ENCODE results near the gene MYLK2.

Gene MYLK2

DNA sequence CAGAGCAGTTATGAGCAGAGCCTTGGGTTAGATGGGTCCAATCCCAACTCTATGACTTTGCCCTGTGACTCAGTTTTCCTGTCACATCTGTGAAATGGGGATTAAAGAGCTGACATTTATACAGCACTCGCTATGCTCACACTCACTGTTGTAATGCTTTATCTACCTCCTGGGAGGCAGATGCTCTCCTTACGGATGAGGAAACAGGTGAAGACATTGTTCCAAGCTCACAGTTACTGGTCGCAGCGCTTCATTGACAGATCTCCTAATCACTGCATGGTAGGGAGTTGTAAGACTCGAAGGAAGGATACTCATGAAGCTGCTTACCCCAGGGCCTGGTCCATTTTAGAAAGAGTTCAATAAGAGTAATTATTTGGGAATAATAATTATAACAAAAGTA, 2.9 kb upstream of the MYLK2 start:
- DNase-seq (ENCODE audit: low spot score), result no peak
- TF ChIP-seq CTCF (IDR thresholded peaks at IDR 0.05; ENCODE audit: extremely low read depth, missing control alignments), result no peak

- DNase-seq (ENCODE audit: low spot score), result no peak
- no peak for TF ChIP-seq CTCF (IDR thresholded peaks at IDR 0.05; ENCODE audit: extremely low read depth, missing control alignments)
Observed at GRCh38 chr20:31817461-31817860, 1.7 kb upstream of the MYLK2 start.

DNA sequence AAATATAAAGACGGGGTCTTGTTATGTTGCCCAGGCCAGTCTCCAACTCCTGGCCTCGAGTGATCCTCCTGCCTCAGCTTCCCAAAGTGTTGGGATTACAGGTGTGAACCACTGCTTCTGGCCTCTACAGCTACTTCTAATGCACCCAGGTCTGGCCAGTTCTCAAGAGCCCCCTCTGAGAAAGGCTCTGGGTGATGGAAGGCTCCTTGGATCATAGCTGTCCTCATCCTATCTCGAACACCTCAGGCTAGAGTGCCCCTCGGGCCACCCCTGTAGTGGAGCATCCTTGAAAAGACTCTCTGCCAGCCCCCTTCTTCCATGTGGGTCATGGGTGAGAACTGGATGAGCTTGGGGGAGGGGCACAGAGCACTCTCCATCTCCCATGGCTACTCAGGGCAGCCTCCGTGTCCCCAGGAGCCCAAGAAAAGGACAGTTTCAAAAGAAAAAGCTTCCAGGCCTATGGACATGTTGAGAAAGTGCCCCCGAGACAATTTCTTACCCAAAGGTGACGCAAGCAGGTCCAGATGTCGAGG, 714 bp upstream of the MYLK2 start:
- TF ChIP-seq CTCF (IDR thresholded peaks at IDR 0.05; ENCODE audit: extremely low read depth, missing control alignments), result no peak
- DNase-seq (ENCODE audit: low spot score), result no peak

DNA sequence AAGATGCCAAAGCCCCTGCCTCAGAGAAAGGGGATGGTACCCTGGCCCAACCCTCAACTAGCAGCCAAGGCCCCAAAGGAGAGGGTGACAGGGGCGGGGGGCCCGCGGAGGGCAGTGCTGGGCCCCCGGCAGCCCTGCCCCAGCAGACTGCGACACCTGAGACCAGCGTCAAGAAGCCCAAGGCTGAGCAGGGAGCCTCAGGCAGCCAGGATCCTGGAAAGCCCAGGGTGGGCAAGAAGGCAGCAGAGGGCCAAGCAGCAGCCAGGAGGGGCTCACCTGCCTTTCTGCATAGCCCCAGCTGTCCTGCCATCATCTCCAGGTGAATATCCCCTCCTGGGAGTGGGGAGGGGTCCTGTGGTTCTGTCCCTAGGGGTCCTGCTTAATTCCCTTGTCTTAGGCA, 1.1 kb downstream of the MYLK2 start:
- DNase-seq (ENCODE audit: low spot score), result no peak

GRCh38 chr20:31821427-31821826, 2.3 kb downstream of the MYLK2 start:
- DNase-seq (ENCODE audit: low spot score), result no peak
- TF ChIP-seq CTCF (IDR thresholded peaks at IDR 0.05; ENCODE audit: extremely low read depth, missing control alignments), result no peak

More for the DNA sequence above, 1.1 kb downstream of the MYLK2 start:
- TF ChIP-seq CTCF (IDR thresholded peaks at IDR 0.05; ENCODE audit: extremely low read depth, missing control alignments), result no peak

GRCh38 chr20:31822421-31823330, 3.5 kb downstream of the MYLK2 start:
- DNase-seq (ENCODE audit: low spot score), result peak; percentile 92
- peak; percentile 91 for TF ChIP-seq CTCF (IDR thresholded peaks at IDR 0.05; ENCODE audit: extremely low read depth, missing control alignments)

- no peak for DNase-seq (ENCODE audit: low spot score)
- no peak for TF ChIP-seq CTCF (IDR thresholded peaks at IDR 0.05; ENCODE audit: extremely low read depth, missing control alignments)
Observed at GRCh38 chr20:31823360-31824124, 4.4 kb downstream of the MYLK2 start.
